NT2/D1 (cell line): ENCODE data around the gene ACVR1.

Experiments
- DNase-seq: peaks from one replicate; pipeline ENCODE4 v3.0.0-alpha.2; 2011; ENCODE audit warnings: low read depth, low spot score
- H3K27me3 ChIP-seq: 2 replicates; pipeline ENCODE4 v1.6.0; 2011; ENCODE audit warnings: mild to moderate bottlenecking; ENCODE audit not compliant: insufficient read length, insufficient read depth
- H3K36me3 ChIP-seq: 2 replicates; pipeline ENCODE4 v1.6.1; 2011; ENCODE audit warnings: mild to moderate bottlenecking, low read length, mixed read lengths; ENCODE audit not compliant: insufficient read depth, insufficient read length
- H3K4me1 ChIP-seq: 2 replicates; pipeline ENCODE4 v1.5.1; 2011; ENCODE audit not compliant: insufficient read depth, insufficient read length
- H3K4me3 ChIP-seq: 2 replicates; pipeline ENCODE4 v1.5.1; 2011; ENCODE audit warnings: low read depth; ENCODE audit not compliant: insufficient read length
- H3K9ac ChIP-seq: 2 replicates; pipeline ENCODE4 v1.6.0; 2011; ENCODE audit warnings: low read depth; ENCODE audit not compliant: insufficient read length
- H3K9me3 ChIP-seq: 2 replicates; pipeline ENCODE4 v1.5.1; 2011; ENCODE audit warnings: mild to moderate bottlenecking, low read length; ENCODE audit not compliant: insufficient read depth
- SUZ12 ChIP-seq: IDR thresholded peaks from 2 replicates; pipeline ENCODE4 v1.6.1; 2011; ENCODE audit not compliant: insufficient read length, insufficient read depth; ENCODE audit errors: extremely low read depth
- YY1 ChIP-seq: IDR thresholded peaks from 2 replicates; pipeline ENCODE4 v1.6.1; 2011; ENCODE audit not compliant: insufficient read length, insufficient read depth
- ZNF274 ChIP-seq: IDR thresholded peaks from 2 replicates; pipeline ENCODE4 v1.6.1; 2011; ENCODE audit warnings: mild to moderate bottlenecking, low read depth, low read length

ACVR1 gene

GRCh38 chr2:157849591-157849990 lies 26.5 kb downstream of the ACVR1 start:
- no peaks in the 10 kb centered on the region for H3K27me3 ChIP-seq
- H3K4me3 ChIP-seq = no peak overlapping the region
- DNase-seq = no peak
- H3K9ac ChIP-seq = no peak overlapping the region
- H3K4me1 ChIP-seq = no peaks in the 10 kb centered on the region
- H3K36me3 ChIP-seq = peaks cover 7% of the 10 kb centered on the region
- no peak for TF ChIP-seq YY1
- no peak for TF ChIP-seq ZNF274
- TF ChIP-seq SUZ12 = no peak
- H3K9me3 ChIP-seq = no peaks in the 10 kb centered on the region

DNA sequence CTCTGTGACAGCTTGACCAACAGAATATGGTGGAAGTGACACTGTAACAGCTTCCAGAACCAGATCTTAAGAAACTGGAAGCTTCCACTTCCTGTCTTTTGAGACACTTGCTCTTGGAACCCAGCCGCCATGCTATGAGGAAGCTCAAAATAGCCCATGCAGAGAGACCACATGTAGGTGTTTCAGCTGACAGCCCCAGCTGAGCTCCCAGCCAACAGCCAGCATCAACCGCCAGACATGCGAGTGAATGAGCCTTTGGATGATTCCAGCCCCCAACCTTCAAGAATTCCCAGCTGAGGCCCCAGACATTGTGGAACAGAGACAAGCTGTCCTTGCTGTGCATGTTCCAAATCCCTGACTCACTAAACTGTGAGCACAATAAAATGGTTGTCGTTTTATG lies 27.9 kb downstream of the ACVR1 start:
- no peak overlapping the region for H3K4me3 ChIP-seq
- H3K36me3 ChIP-seq = peaks cover 7% of the 10 kb centered on the region
- no peak for TF ChIP-seq ZNF274
- no peak for TF ChIP-seq YY1
- TF ChIP-seq SUZ12 = no peak
- H3K9me3 ChIP-seq = no peaks in the 10 kb centered on the region
- H3K4me1 ChIP-seq = no peaks in the 10 kb centered on the region
- H3K9ac ChIP-seq = no peak overlapping the region
- no peak for DNase-seq
- no peaks in the 10 kb centered on the region for H3K27me3 ChIP-seq

DNA sequence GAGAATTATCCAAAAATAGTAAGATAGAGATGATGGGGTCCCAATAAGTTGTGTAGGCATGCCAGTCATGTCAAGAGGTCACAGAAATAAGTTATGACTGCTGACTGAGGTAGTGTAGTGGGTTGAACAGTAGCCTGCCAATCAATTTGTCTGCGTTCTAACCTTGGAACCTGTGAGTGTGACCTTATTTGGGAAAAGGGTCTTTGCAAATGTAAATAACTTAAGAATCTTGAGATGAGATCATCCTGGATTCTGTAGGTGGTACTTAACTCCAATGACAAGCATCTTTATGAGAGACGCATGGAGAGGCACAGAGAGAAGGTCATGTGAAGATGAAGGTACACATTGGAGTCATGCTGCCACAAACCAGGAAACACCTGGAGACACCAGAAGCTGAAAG lies 31.0 kb downstream of the ACVR1 start:
- H3K4me1 ChIP-seq = peaks cover 5% of the 10 kb centered on the region
- no peak overlapping the region for H3K9ac ChIP-seq
- no peak for TF ChIP-seq YY1
- no peak for TF ChIP-seq ZNF274
- no peak overlapping the region for H3K4me3 ChIP-seq
- DNase-seq = no peak
- H3K36me3 ChIP-seq = no peaks in the 10 kb centered on the region
- no peaks in the 10 kb centered on the region for H3K27me3 ChIP-seq
- H3K9me3 ChIP-seq = no peaks in the 10 kb centered on the region

DNA sequence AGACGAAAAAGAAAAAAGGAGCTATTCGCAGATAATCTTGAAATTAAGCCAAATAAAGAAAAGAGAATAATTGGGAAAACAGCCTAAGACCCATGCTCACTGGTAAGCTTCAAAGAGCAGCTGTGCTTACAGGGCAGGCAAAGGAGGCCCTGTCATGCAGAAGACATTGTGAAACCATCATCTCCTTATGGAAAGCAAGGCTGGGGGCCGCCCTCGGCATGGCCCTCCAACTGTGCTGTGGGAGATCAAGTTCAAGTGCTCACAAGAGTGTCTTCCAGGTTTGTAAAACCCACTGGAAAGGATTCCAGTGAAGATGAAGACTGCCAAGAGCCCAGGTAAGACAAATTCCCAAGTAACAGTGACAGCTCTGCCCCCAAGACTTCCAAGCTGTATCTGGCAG lies 32.2 kb downstream of the ACVR1 start:
- H3K27me3 ChIP-seq = no peaks in the 10 kb centered on the region
- no peaks in the 10 kb centered on the region for H3K9me3 ChIP-seq
- H3K4me1 ChIP-seq = peaks cover 5% of the 10 kb centered on the region
- H3K36me3 ChIP-seq = no peaks in the 10 kb centered on the region
- DNase-seq = no peak
- TF ChIP-seq SUZ12 = no peak
- no peak for TF ChIP-seq YY1
- TF ChIP-seq ZNF274 = no peak
- H3K4me3 ChIP-seq = no peak overlapping the region
- H3K9ac ChIP-seq = no peak overlapping the region

DNA sequence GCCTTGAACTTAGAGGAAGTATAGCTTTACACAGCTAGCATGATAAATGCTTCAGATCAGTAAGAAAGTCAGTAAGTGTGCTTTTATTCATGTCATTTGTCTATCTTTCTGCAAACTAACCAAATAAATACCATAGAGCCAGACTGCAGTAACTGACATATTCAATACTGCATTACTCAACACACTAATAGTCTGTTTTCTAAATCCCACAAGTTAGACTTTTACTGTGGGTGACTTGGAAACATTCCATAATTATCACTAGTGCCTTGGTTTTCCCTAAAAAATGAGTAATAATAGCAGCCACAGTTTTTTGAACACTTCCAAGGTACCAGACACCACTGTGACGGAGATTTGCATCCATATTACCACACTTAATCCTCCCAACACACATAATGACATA lies 33.0 kb downstream of the ACVR1 start:
- peaks cover 5% of the 10 kb centered on the region for H3K4me1 ChIP-seq
- no peaks in the 10 kb centered on the region for H3K27me3 ChIP-seq
- DNase-seq = no peak
- H3K9ac ChIP-seq = no peak overlapping the region
- no peaks in the 10 kb centered on the region for H3K9me3 ChIP-seq
- H3K4me3 ChIP-seq = no peak overlapping the region
- H3K36me3 ChIP-seq = no peaks in the 10 kb centered on the region
- TF ChIP-seq ZNF274 (no peak), YY1 (no peak), SUZ12 (no peak)

DNA sequence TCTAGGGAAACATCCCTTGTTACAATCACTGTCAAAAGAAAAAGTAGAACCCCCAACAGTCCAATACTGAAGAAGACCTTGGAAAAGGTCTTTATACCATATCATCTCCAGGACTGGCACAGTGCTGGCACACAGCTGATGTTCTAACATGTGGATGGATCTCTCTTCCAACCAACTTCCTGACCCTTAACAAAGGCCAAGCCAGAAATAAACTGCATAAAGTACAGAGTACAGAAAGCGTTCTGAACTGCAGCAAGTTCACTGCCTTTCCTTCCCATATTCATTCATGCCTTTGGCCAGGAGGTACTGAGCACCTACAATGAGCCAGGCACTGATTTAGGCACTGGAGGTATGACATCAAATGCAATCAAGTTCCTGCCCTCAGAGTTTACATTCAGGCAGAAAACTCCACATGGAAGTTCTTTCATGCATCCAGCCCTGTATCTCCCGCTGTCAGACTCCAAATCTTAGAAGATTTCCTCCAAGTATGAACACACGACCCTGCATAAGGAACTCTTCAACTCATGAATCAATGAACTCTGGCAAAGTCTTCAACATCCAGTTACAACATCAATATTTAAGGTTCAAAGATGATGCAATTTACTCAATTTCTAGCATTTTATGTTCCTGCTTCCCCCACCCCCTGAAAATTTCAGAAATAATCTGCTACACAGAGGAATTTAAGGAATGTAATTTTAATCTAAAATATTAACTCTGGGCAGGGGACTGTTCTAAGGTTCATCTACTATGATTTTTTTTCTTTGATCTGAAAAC lies 33.8 kb downstream of the ACVR1 start:
- Histone ChIP-seq H3K9me3 (no peaks in the 10 kb centered on the region), H3K4me1 (peaks cover 9% of the 10 kb centered on the region), H3K9ac (no peak overlapping the region), H3K27me3 (no peaks in the 10 kb centered on the region), H3K4me3 (no peak overlapping the region), H3K36me3 (no peaks in the 10 kb centered on the region)
- DNase-seq = no peak
- TF ChIP-seq SUZ12 = no peak
- no peak for TF ChIP-seq YY1
- TF ChIP-seq ZNF274 = no peak

DNA sequence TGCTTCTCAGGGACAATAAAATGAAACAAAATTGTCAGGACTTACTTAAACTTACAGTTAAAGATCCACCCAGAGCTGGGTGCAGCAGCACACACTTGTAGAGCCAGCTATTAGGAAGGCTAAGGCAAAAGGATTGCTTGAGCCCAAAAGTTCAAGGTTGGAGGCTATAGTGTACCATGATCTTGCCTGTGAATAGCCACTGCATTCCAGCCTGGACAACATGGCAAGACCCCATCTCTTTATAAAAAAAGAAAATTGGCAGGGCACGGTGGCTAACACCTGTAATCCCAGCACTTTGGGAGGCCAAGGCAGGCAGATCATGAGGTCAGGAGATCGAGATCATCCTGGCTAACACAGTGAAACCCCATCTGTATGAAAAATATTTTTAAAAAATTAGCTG lies 34.6 kb downstream of the ACVR1 start:
- DNase-seq = no peak

More for the DNA sequence above, 34.6 kb downstream of the ACVR1 start:
- Histone ChIP-seq H3K36me3 (peaks cover 4% of the 10 kb centered on the region), H3K4me1 (peaks cover 9% of the 10 kb centered on the region), H3K9ac (no peak overlapping the region), H3K27me3 (no peaks in the 10 kb centered on the region), H3K4me3 (no peak overlapping the region), H3K9me3 (no peaks in the 10 kb centered on the region)
- TF ChIP-seq YY1 (no peak), ZNF274 (no peak)
